Neural cell (in vitro differentiated cells): ENCODE results near the gene JADE1.

Experiments used
- EZH2 ChIP-seq: fragments of 200-600, 300-800 bp; shearing (Covaris generic), sonication (generic); IDR thresholded peaks from 2 replicates; pipeline ENCODE4 v1.6.1; 2014; ENCODE audit warnings: antibody characterized with exemption, low read length, borderline replicate concordance, mild to moderate bottlenecking; ENCODE audit not compliant: insufficient read depth, poor library complexity, severe bottlenecking
- TF ChIP-seq, protein P1 (sequence below): fragments of 450-650 bp; IDR thresholded peaks from 2 replicates; pipeline ENCODE4 v1.5.1; 2014; ENCODE audit warnings: antibody characterized with exemption, mild to moderate bottlenecking, moderate library complexity; ENCODE audit not compliant: poor library complexity, severe bottlenecking

DNA sequence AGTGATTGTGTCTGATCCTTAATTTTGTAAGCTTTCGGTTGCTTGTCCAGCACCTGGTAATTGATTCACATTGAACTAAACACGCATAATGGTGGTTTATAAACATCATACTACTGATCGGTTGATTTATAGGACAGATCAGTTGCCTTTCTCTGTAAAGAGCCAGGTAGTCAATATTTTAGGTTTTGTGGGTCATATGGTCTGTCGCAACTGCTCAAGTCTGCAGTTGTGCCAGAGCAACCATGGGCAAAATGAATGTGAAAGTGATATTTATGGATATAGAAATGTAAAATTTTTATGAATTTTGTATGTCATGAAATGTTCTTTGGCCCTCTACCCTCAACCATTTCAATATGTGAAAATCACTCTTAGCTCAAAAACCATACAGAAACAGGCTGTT is 8.9 kb downstream of the JADE1 start:
- no peak for TF ChIP-seq EZH2
- TF ChIP-seq, protein P1, sequence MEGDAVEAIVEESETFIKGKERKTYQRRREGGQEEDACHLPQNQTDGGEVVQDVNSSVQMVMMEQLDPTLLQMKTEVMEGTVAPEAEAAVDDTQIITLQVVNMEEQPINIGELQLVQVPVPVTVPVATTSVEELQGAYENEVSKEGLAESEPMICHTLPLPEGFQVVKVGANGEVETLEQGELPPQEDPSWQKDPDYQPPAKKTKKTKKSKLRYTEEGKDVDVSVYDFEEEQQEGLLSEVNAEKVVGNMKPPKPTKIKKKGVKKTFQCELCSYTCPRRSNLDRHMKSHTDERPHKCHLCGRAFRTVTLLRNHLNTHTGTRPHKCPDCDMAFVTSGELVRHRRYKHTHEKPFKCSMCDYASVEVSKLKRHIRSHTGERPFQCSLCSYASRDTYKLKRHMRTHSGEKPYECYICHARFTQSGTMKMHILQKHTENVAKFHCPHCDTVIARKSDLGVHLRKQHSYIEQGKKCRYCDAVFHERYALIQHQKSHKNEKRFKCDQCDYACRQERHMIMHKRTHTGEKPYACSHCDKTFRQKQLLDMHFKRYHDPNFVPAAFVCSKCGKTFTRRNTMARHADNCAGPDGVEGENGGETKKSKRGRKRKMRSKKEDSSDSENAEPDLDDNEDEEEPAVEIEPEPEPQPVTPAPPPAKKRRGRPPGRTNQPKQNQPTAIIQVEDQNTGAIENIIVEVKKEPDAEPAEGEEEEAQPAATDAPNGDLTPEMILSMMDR = no peak
